MM.1S (cell line): ENCODE data around the gene SYN1.

Experiments used
- DNase-seq: peaks from one replicate; pipeline ENCODE4 v3.0.0-alpha.2; 2015
- H2AFZ ChIP-seq: fragments of 300-600 bp; sonication (generic); 2 replicates; pipeline ENCODE4 v1.6.0; 2016; ENCODE audit warnings: antibody characterized with exemption, low read length
- H3F3A ChIP-seq: fragments of 300-600 bp; sonication (generic); 2 replicates; pipeline ENCODE4 v1.6.1; 2016; ENCODE audit warnings: mild to moderate bottlenecking, antibody characterized with exemption, low read length, moderate library complexity, mixed read lengths; ENCODE audit not compliant: insufficient read depth
- H3K27ac ChIP-seq: fragments of 300-600 bp; sonication (generic); 2 replicates; pipeline ENCODE4 v1.5.1; 2016; ENCODE audit warnings: mild to moderate bottlenecking, low read length
- H3K27me3 ChIP-seq: fragments of 300-600 bp; sonication (generic); replicated peaks from 2 replicates; pipeline ENCODE4 v1.6.0; 2016; ENCODE audit warnings: low read length; ENCODE audit not compliant: insufficient read depth
- H3K36me3 ChIP-seq: fragments of 300-600 bp; sonication (generic); replicated peaks from 2 replicates; pipeline ENCODE4 v1.6.1; 2016; ENCODE audit warnings: mild to moderate bottlenecking, low read length, mixed read lengths; ENCODE audit not compliant: insufficient read depth
- H3K4me1 ChIP-seq: fragments of 300-600 bp; sonication (generic); 2 replicates; pipeline ENCODE4 v1.6.1; 2016; ENCODE audit warnings: low read length, mixed read lengths
- H3K4me2 ChIP-seq: fragments of 300-600 bp; sonication (generic); 2 replicates; pipeline ENCODE4 v1.6.0; 2016; ENCODE audit warnings: low read depth, low read length
- H3K4me3 ChIP-seq: fragments of 300-600 bp; sonication (generic); 2 replicates; pipeline ENCODE4 v1.5.1; 2016; ENCODE audit warnings: low read length, mixed read lengths
- H3K79me2 ChIP-seq: fragments of 300-600 bp; sonication (generic); 2 replicates; pipeline ENCODE4 v1.6.1; 2016; ENCODE audit warnings: mixed run types, low read length, mixed read lengths
- H3K9ac ChIP-seq: fragments of 300-600 bp; sonication (generic); 2 replicates; pipeline ENCODE4 v1.6.1; 2016; ENCODE audit warnings: low read length, mixed read lengths
- H3K9me2 ChIP-seq: fragments of 300-600 bp; sonication (generic); replicated peaks from 2 replicates; pipeline ENCODE4 v1.6.1; 2016; ENCODE audit warnings: mild to moderate bottlenecking, low read length, mixed read lengths; ENCODE audit not compliant: insufficient read depth
- H3K9me3 ChIP-seq: fragments of 300-600 bp; sonication (generic); replicated peaks from 2 replicates; pipeline ENCODE4 v1.6.1; 2016; ENCODE audit warnings: mild to moderate bottlenecking, low read length, mixed read lengths; ENCODE audit not compliant: insufficient read depth
- H4K20me1 ChIP-seq: fragments of 300-600 bp; sonication (generic); 2 replicates; pipeline ENCODE4 v1.6.1; 2016; ENCODE audit warnings: mild to moderate bottlenecking, low read length, moderate library complexity, mixed read lengths; ENCODE audit not compliant: insufficient read depth
- EZH2 ChIP-seq: fragments of 300-600 bp; sonication (generic); optimal IDR thresholded peaks from 2 replicates; pipeline ENCODE3; 2017; ENCODE audit warnings: low read depth, mild to moderate bottlenecking, antibody characterized with exemption, low read length, mixed read lengths
- EZH2phosphoT487 ChIP-seq: fragments of 300-600 bp; sonication (generic); IDR thresholded peaks from 2 replicates; pipeline ENCODE4 v1.6.1; 2018; ENCODE audit warnings: antibody characterized with exemption, low read length
- TF ChIP-seq, protein P1 (sequence below): fragments of 300-600 bp; sonication (generic); IDR thresholded peaks from 2 replicates; pipeline ENCODE4 v1.5.1; 2016; ENCODE audit warnings: antibody characterized with exemption, low read length, mixed read lengths

Gene SYN1

DNA sequence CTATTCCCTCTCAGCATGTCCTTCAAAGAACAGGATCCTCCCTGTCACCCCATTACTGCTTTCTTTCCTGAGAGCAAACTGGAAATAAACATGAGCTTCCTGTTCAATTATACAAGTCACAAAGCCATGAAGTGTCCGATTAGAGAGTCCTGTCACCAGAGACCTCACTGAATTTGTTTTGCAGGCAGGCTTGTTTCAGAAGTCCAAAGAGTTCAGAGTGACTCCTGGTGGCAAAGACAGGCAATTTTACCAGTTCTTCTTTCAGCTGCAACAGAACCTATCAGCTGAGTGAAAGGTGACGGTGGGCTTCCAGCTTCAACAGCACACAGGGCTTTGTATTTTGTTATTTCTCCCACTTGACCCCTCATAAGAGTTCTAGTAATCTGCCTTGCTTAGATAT, 24.3 kb upstream of the SYN1 start:
- peak; percentile 11 for DNase-seq

DNA sequence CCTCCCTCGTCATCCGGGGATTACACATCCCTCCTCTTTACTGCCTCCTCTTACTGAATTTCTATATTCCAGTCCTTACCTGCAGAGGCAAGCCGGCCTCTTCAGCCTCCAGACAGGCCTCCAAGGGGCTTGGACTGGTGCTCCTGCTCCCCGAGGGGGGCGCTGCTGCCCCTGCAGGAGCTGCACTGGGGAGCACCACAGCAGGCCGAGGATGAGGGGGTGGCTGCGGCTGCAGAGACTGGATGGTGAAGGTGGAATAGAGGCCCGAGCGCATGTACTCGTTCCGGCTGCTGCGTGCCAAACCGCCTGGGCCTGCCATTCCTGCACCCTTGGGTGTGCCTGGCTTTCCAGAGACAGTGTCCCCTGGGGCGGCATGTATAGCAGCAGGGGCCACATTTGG, 19.2 kb upstream of the SYN1 start:
- Histone ChIP-seq H3K9me3 (no peaks in the 10 kb centered on the region), H3K9ac (no peak overlapping the region), H3K27me3 (no peaks in the 10 kb centered on the region), H3K4me2 (no peak overlapping the region), H3F3A (no peaks in the 10 kb centered on the region), H3K79me2 (0 out of 2 replicates have a peak, but pooled peaks cover 3% of the 10 kb centered on the region), H2AFZ (no peak overlapping the region), H3K27ac (no peak overlapping the region), H3K36me3 (no peaks in the 10 kb centered on the region), H3K9me2 (no peaks in the 10 kb centered on the region), H3K4me3 (no peak overlapping the region), H4K20me1 (no peaks in the 10 kb centered on the region), H3K4me1 (no peaks in the 10 kb centered on the region)
- TF ChIP-seq, protein P1, sequence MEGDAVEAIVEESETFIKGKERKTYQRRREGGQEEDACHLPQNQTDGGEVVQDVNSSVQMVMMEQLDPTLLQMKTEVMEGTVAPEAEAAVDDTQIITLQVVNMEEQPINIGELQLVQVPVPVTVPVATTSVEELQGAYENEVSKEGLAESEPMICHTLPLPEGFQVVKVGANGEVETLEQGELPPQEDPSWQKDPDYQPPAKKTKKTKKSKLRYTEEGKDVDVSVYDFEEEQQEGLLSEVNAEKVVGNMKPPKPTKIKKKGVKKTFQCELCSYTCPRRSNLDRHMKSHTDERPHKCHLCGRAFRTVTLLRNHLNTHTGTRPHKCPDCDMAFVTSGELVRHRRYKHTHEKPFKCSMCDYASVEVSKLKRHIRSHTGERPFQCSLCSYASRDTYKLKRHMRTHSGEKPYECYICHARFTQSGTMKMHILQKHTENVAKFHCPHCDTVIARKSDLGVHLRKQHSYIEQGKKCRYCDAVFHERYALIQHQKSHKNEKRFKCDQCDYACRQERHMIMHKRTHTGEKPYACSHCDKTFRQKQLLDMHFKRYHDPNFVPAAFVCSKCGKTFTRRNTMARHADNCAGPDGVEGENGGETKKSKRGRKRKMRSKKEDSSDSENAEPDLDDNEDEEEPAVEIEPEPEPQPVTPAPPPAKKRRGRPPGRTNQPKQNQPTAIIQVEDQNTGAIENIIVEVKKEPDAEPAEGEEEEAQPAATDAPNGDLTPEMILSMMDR = no peak
- TF ChIP-seq EZH2phosphoT487 = no peak
- TF ChIP-seq EZH2 = no peak
- DNase-seq = no peak

More for the DNA sequence above, 24.3 kb upstream of the SYN1 start:
- Histone ChIP-seq H4K20me1 (no peaks in the 10 kb centered on the region), H3K9me3 (no peaks in the 10 kb centered on the region), H3K9me2 (no peaks in the 10 kb centered on the region), H3K9ac (no peak overlapping the region), H3K79me2 (peaks cover 35% of the 10 kb centered on the region), H3K4me1 (no peaks in the 10 kb centered on the region), H3K27ac (no peak overlapping the region), H3K4me3 (no peak overlapping the region), H3F3A (no peaks in the 10 kb centered on the region), H3K36me3 (no peaks in the 10 kb centered on the region), H3K27me3 (no peaks in the 10 kb centered on the region), H3K4me2 (no peak overlapping the region), H2AFZ (no peak overlapping the region)
- TF ChIP-seq EZH2phosphoT487 = no peak
- TF ChIP-seq, protein P1 = peak; percentile 28

DNA sequence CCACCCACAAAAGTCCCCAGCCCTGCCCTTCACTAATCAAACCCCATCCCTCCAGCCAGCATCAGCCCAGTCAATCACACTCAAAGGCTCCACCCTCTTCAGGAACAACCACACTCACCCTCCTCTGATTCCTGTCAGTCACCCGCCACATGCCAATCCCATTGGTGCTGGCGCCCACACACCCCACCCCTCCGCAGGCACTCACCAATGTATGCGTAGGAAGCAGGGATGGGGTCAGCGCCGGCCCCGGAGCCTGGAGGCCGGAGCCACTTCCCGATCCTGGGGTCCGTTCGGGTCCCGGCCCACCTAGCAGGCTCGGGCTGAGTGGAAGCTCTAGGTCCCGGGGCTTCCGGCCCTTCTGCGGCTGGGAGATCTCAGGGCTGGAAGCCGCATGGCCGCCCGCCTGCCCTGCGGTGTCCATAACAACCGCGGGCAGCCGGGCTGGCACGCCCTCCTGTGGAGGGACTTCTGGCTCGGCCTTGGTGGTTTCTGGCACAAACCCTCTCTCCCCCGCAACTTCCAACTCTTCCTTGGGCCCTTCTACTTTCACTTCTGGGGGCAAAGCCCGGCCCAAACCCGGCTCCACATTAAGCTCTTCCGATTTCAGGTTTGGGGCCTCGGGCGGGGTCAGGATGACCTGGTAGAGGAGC, 18.0 kb upstream of the SYN1 start:
- Histone ChIP-seq H3K79me2 (no peaks in the 10 kb centered on the region), H3K9me2 (no peaks in the 10 kb centered on the region), H2AFZ (no peak overlapping the region), H3K4me2 (no peak overlapping the region), H3K9ac (no peak overlapping the region), H3K27me3 (no peaks in the 10 kb centered on the region), H3K9me3 (no peaks in the 10 kb centered on the region), H3K36me3 (no peaks in the 10 kb centered on the region), H3F3A (no peaks in the 10 kb centered on the region), H3K4me1 (no peaks in the 10 kb centered on the region), H4K20me1 (no peaks in the 10 kb centered on the region), H3K4me3 (no peak overlapping the region), H3K27ac (no peak overlapping the region)
- no peak for DNase-seq
- TF ChIP-seq EZH2phosphoT487 = no peak
- TF ChIP-seq, protein P1 = no peak
- no peak for TF ChIP-seq EZH2
